HG02885 (cell line): ENCODE measurements around the gene MYH9.

ENCODE experiments used
- ATAC-seq: cut with Tn5 transposase; IDR thresholded peaks from one replicate; pipeline ENCODE4 v1.9.1; 2021; ENCODE audit warnings: mild to moderate bottlenecking; ENCODE audit not compliant: unreplicated experiment, poor library complexity

MYH9 gene

GRCh38 chr22:36387709-36387958 is 133 bp downstream of the MYH9 start:
- peak; percentile 5 for ATAC-seq

- peak; percentile 22 for ATAC-seq
These were observed 663 bp downstream of the MYH9 start for GRCh38 chr22:36386900-36387708.

DNA sequence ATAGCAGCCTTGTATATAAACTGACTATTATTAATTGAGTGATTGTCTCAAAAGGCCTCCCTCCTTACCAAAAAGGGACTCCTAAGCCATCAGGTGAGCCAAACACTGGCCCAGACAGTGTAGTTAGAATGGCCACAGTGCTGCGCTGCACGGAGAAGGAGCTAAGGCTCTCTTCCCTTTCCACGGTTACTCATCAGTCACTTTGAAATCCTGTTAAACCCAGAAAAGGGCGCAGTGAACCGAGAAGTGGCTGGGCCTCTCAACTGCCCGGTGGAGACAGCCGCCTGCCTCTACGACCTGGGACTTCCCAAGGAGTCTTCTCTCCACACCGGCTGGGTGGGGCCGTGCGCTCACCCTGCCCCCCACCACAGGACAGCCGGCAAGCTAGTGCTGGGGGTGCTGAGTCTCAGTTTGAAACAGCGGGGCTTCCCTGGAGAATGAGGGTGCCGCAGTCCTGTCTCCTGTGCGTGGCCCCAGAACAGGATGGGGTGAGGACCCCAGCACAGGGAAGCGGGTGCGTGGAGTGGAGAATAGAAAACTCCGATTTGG is 1.3 kb downstream of the MYH9 start:
- ATAC-seq = no peak

GRCh38 chr22:36385491-36386350 is 2.0 kb downstream of the MYH9 start:
- no peak for ATAC-seq

DNA sequence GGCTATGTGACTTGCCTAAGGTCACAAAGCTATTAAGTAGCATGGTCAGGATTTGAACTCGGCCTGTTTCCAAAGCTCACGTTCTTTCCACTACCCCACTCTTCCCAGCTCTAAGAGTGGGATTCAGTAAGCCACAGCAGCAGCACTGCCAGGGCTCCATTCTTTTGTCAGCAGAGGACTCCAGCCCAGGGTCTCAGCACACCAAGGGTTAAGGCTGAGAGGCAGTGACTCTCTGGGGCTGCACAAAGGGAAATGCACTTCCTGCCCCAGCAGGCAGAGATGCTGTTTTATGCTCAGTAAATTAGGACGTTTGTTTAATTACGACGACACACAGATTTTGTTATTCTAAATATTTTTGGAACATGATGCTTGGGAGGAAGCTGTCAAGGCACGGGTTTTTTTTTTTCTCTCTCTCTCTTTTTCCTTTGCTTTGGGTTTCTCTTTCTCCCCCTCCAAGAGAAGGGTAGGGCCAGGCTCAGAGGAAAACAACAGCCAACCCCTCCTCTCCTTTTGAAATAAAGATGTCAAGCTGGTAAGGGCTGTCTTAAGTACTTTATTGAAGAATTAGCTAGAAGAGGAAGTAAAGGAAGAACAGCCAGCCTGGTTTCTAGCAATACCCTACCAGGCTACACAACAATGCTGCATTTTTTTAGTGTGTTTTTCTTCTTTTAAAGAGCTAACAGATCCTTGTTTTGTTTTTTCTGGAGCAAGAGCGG is 2.8 kb downstream of the MYH9 start:
- no peak for ATAC-seq

DNA sequence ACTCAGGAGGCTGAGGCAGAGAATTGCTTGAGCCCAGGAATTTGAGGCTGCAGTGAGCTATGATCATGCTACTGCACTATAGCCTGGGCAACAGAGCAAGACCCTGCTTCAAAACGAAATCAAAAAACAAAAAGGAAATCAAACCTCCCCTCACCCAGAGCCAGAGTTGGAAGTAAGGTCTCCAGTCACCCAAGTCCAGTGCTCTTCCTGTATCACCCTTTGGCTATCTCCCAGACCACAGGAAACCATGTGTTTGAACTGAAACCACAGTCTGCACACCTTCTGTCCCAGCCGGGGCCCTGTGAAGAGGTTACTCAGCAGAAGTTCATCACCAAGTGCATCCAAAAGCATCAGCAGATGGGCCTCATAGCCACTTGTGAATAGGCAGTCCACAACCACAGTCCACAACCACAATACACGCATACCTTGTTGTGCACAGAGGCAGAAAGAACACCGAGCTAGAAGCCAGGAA is 4.6 kb downstream of the MYH9 start:
- ATAC-seq = no peak

DNA sequence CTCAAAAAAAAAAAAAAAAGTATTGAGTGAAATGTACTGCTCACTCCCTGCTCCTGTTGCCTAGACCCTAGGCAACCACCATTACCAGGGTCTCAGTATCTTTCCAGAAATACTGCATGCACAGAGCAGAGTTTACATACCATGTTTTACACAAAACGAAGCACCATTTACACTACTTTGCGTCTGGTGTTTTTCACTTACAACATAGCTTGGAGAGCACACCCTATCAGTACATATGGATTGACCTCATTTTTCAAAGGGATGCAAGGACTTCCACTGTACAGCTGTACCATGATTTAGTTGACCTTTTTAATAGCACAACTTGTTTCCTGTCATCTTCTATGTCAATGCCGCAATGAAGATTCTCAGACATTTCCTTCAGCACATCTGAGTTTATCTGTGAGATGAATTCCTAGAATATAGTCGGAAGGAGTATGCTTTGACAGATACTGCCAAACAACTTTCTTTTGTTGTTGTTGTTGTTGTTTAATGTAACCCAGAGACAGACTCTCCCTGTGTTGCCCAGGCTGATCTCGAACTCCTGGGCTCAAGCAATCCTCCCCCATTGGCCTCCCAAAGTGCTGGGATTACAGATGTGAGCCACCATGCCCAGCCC is 6.1 kb downstream of the MYH9 start:
- ATAC-seq = no peak

GRCh38 chr22:36379593-36380361 is 8.0 kb downstream of the MYH9 start:
- no peak for ATAC-seq

DNA sequence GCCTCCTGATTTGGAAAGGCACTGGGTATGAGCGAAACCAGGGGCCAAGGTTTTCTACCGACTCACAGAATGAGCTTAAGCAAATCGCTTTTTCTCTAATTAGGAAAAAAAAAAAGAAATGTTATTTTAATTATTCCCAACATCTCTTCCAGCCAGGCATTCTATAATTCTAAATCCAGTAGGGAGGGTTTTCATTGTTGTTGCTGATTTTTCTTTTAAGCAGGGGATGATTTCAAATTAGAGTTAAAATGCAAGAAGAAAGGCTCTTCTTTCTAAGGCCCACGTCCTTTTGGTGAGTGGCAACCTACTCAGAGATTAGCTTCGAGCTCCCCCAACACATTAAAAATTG is 8.9 kb downstream of the MYH9 start:
- ATAC-seq = no peak

DNA sequence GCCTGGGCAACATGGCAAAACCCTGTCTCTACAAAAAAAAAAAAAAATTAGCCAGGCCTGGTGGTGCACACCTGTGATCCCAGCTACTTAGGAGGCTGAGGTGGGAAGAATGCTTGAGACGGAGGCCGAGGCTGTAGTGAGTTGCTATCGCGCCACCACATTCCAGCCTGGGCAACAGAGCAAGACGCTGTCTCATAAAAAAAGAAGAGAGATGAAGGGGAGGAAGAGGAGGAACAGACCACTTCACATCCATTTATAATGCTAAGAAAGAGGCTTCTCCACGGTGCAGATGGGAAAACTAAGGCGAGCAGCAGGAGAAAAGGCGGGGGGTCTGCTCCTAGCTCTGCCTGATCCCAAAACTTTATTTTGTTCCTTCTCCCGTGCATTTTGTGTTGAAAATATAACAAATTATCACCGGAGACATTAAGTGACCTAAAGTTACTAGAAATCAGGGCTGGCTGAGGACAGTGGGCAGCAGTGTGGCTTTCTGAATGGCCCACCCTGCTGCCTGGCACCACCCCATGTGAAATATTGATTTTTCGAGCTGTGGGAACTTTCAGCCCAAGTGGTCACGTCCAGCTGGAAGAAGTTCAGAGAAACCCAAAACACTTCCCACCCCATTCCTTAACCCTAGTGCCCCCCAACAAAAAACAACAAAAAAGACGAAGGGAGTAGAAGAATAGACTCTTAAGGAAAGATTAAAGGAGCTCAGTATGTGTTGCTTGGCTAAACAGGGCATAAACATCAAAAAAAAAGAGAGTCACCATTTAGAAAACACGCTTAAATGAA is 9.5 kb downstream of the MYH9 start:
- no peak for ATAC-seq

GRCh38 chr22:36377022-36377631 is 10.6 kb downstream of the MYH9 start:
- ATAC-seq = peak; percentile 59

GRCh38 chr22:36376265-36376664 is 11.5 kb downstream of the MYH9 start:
- ATAC-seq = no peak

- no peak for ATAC-seq
These were observed 12.4 kb downstream of the MYH9 start for GRCh38 chr22:36375071-36375980.

GRCh38 chr22:36374603-36375024 is 13.2 kb downstream of the MYH9 start:
- ATAC-seq = no peak

GRCh38 chr22:36373258-36373579 is 14.5 kb downstream of the MYH9 start:
- no peak for ATAC-seq

DNA sequence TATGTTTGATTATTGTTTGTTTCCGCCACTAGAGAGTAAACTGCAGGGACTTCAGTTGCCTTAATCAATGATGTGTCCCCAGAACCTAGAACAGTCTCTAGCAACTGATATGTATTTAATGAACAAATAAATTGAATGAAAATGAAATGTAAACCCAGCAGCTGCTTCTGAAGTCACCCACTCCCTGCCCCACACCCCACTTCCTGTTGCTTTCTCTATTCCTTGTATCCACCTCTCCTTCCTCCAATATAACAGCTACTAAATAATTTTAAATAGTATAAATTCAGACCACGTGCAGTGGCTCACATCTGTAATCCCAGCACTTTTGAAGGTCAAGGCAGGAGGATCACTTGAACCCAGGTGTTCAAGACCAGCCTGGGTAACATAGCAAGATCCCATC is 15.8 kb downstream of the MYH9 start:
- no peak for ATAC-seq

GRCh38 chr22:36369922-36370791 is 17.6 kb downstream of the MYH9 start:
- no peak for ATAC-seq
